ENCODE data around the gene CCDC142. TPM values are rescaled to one million over a fixed set of nuclear protein-coding genes. Genes with fewer than 3 reads are reported as not detected.

CCDC142 gene
- total and polyA plus RNA-seq, 9 of the 15 experiments (the other 6 are each of a cell fraction or from before 2014, with no cell fraction given): 0.55 to 11.7 (median 7.2) TPM

DNA sequence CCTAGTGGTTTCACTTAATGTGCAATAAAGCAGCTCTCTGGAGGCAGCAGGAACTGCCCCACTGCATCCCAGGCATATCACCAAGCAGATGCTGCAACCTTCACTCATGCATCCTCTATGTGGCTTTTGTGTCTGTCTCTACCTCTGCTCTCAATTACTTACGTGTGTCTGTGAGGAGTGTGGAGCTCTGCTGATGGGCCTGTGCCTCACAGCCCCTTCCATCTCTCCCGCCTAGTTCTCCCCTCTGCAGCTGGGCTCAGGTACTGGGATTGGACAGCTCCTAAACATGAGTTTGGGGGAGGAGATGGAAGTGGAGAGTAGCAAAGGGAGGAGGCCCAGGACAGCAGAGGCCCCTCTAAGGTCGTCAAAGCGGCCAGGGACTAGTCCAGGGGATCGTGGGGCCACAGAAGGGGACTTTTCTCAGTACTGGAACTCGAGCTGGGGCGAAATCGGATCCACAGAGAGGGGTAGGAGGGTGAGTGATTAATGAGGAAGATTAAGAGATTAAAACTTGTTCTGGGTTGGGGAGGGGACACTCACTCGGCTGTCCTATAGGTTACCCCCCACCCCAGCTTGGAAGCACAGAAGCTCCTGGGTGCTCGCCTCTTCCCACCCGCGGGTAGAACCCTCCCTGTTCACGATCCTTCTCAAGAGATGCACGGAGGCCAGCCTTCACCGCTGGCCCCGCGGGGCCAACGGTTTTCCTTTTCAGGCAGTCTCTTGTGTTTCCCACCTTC, 18.7 kb upstream of the CCDC142 start (continued):
- TF ChIP-seq, protein P1, sequence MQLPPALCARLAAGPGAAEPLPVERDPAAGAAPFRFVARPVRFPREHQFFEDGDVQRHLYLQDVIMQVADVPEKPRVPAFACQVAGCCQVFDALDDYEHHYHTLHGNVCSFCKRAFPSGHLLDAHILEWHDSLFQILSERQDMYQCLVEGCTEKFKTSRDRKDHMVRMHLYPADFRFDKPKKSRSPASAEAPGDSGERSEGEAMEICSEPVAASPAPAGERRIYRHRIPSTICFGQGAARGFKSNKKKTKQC (CRISPR knock-in tag; IDR thresholded peaks at IDR 0.05): 0 out of 2 replicates have a peak, but pooled peaks have one; percentile 20
- TF ChIP-seq NR4A1 (CRISPR knock-in tag; IDR thresholded peaks at IDR 0.05) (no peak), NR4A1 (tag; IDR thresholded peaks at IDR 0.05) (no peak), BRF1 (IDR thresholded peaks at IDR 0.05; ENCODE audit: borderline replicate concordance, extremely low read depth, insufficient read length) (no peak), XRCC5 (IDR thresholded peaks at IDR 0.05; ENCODE audit: low read depth, low read length) (peak; percentile 12; the same call in 1 of the 2 replicates), ZBTB7A (IDR thresholded peaks at IDR 0.05; ENCODE audit: borderline replicate concordance, control insufficient read depth, low read depth, low read length) (0 out of 2 replicates have a peak, but pooled peaks have one; percentile 9)

DNA sequence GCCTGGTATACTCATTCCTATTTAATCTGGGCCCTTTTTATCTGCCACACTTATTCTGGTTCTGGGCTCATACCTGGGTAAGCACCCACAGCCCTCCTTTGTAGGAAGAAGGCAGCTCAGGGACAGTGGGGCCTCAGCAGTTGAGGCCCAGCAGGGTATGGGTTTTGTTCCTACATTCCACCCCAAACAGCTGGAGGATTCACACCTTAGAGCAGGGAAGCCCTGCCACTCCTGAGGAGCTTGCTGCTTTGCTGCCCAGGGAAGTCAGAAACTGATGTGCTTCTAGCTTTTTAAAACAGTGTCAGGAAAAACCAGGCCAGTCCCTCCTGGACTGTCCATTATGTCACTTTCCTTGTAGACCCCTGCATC, 17.8 kb upstream of the CCDC142 start:
- Histone ChIP-seq H3K27ac (ENCODE audit: extremely low read depth, low read depth, low read length) (no peak overlapping the region), H3K4me2 (ENCODE audit: insufficient read depth, low read length) (no peak overlapping the region), H3K9me3 (replicated peaks; ENCODE audit: control insufficient read depth, insufficient read depth, low read depth, low read length) (no peaks in the 10 kb centered on the region), H3K79me2 (ENCODE audit: control insufficient read depth, insufficient read depth, low read length) (peaks cover 30% of the 10 kb centered on the region), H3K36me3 (ENCODE audit: control insufficient read depth, insufficient read depth, low read length) (peaks cover 7% of the 10 kb centered on the region; the same call in 2 of the 3 replicates), H3K27me3 (ENCODE audit: control insufficient read depth in 2 of 2, insufficient read depth in 2 of 2, low read length in 2 of 2) (no peaks in the 10 kb centered on the region), H3K4me3 (no peak overlapping the region), H4K20me1 (replicated peaks; ENCODE audit: control insufficient read depth, insufficient read depth, low read length) (no peaks in the 10 kb centered on the region), H2AFZ (ENCODE audit: low read depth, low read length) (no peak overlapping the region), H3K9ac (ENCODE audit: insufficient read depth in 1 of 2, low read depth in 2 of 2, low read length in 2 of 2) (no peak overlapping the region), H3K4me1 (replicated peaks in 1 of 2; ENCODE audit: control insufficient read depth in 2 of 2, insufficient read depth in 2 of 2, low read length in 2 of 2) (peaks cover 24 to 56% of the 10 kb centered on the region in 2 experiments; a peak in 4 of 5 replicates), H3K9me1 (ENCODE audit: control insufficient read depth, insufficient read depth, low read length) (no peaks in the 10 kb centered on the region)
- in situ Hi-C loops (cut with MboI): no loop called here
- ChIA-PET POLR2A (interaction anchor here (0.6 to 2.4 kb wide), 6 partner anchors 9 to 30 kb away, joined by 3 to 13 read pairs (median 4); partner anchors contain the start of genes CCDC142 and TTC31), CTCF (ENCODE audit: low intra/inter-chr PET ratio) (no interaction called here)
- no TSS peak for BruUV-seq (replicated peaks)
- no peak for DNase-seq (ENCODE audit: extremely low read depth in 1 of 4, low spot score in 3 of 4)
- FAIRE-seq: no peak
- intact Hi-C loops (cut with micrococcal nuclease): loop anchor here (5.0 kb wide), 1 partner anchor 72 kb away; no protein-coding TSS in a partner anchor
- no peak for ATAC-seq
- TF ChIP-seq KDM4B (IDR thresholded peaks at IDR 0.05; ENCODE audit: borderline replicate concordance in 2 of 2, low read depth in 1 of 2): no peak
- TF ChIP-seq MAFF (IDR thresholded peaks at IDR 0.05; ENCODE audit: low read length): no peak
- TF ChIP-seq, protein P2, sequence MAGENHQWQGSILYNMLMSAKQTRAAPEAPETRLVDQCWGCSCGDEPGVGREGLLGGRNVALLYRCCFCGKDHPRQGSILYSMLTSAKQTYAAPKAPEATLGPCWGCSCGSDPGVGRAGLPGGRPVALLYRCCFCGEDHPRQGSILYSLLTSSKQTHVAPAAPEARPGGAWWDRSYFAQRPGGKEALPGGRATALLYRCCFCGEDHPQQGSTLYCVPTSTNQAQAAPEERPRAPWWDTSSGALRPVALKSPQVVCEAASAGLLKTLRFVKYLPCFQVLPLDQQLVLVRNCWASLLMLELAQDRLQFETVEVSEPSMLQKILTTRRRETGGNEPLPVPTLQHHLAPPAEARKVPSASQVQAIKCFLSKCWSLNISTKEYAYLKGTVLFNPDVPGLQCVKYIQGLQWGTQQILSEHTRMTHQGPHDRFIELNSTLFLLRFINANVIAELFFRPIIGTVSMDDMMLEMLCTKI (IDR thresholded peaks at IDR 0.05; ENCODE audit: partially characterized antibody): no peak
- TF ChIP-seq, protein P3, sequence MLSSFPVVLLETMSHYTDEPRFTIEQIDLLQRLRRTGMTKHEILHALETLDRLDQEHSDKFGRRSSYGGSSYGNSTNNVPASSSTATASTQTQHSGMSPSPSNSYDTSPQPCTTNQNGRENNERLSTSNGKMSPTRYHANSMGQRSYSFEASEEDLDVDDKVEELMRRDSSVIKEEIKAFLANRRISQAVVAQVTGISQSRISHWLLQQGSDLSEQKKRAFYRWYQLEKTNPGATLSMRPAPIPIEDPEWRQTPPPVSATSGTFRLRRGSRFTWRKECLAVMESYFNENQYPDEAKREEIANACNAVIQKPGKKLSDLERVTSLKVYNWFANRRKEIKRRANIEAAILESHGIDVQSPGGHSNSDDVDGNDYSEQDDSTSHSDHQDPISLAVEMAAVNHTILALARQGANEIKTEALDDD (IDR thresholded peaks at IDR 0.05): no peak
- no peak for TF ChIP-seq PCBP1 (IDR thresholded peaks at IDR 0.05; ENCODE audit: low read depth, low read length, poor library complexity, severe bottlenecking)
- TF ChIP-seq MTA3 (IDR thresholded peaks at IDR 0.05; ENCODE audit: borderline replicate concordance): no peak
- no peak for TF ChIP-seq ZNF445 (CRISPR knock-in tag; IDR thresholded peaks at IDR 0.05; ENCODE audit: low read depth)

Data from K562 (cell line).